SH-SY5Y (cell line): Measurements from ENCODE around the gene SETD1B.

Experiments
- GATA2 ChIP-seq: IDR thresholded peaks from 2 replicates; pipeline ENCODE4 v1.6.1; 2011; ENCODE audit warnings: mild to moderate bottlenecking, low read depth, low read length
- GATA3 ChIP-seq: IDR thresholded peaks from 2 replicates; pipeline ENCODE4 v1.6.1; 2011; ENCODE audit warnings: low read depth, mild to moderate bottlenecking, low read length, moderate library complexity

DNA sequence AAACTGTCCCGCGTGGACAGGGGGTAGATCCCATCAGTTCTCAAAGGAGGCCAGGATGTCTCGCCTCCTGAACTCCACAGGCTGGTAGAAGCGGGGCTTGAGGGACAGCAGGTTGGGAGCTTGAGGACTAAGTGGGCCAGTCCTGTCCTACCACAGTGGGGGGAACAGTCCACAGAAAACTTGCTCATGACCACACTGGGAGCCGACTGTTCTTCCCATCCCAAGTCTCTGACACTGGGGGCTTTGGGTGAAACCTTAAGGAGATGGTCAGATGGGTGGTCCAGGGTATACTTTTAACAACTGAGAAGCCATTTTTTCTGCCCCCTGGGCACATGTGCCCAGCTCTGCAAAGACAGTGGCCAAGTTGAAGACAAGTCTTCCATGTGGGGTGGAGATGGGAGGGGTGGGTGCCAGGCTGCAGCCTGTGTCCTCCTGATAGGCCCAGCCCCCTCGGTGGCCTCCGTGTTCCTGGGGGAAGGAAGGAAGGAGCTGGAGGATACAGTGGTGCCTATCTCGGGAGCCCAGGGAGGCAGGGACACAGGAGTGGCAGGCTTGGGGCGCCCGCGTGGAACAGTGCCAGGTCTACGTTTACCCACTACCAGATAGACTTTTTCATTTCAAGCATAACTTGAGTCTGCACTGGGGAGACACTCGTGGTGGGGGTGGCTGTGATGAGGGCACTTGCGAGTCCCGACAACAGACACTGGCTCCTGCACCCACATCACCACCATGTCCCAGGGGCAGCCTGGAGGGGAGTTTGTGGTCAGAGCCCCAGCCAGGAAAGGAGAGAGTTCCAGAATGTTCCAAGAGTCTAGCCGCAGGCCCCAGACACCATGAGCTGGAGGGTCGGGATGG lies 25.0 kb upstream of the SETD1B start:
- no peak for TF ChIP-seq GATA2
- TF ChIP-seq GATA3, result no peak
